Keratinocyte (primary cell): Measurements from ENCODE around the gene SAXO1. TPM values are rescaled to one million over a fixed set of nuclear protein-coding genes. Genes with fewer than 3 reads are reported as not detected.
"Not testable (repeated sequence)": the region's sequence is repeated elsewhere in the genome, so short reads cannot be mapped to it uniquely, and the experiment has no call there.

Experiments used
- DNase-seq: peaks from one replicate; pipeline ENCODE4 v3.0.0-alpha.2; 2011; ENCODE audit warnings: low read depth, missing footprints, low spot score
- FAIRE-seq: peaks from 2 replicates; lab custom pipeline; 2011; peaks lifted over from hg19 to GRCh38; lab: Jason Lieb, UNC
- H2AFZ ChIP-seq: 2 replicates; pipeline ENCODE4 v1.6.0; 2012; ENCODE audit warnings: low read length, control low read depth, inconsistent platforms; ENCODE audit not compliant: control insufficient read depth
- H3K27ac ChIP-seq: 2 replicates; pipeline ENCODE4 v1.5.1; 2011; ENCODE audit warnings: low read length; ENCODE audit not compliant: control insufficient read depth, insufficient read depth
- H3K27me3 ChIP-seq: 3 replicates; pipeline ENCODE4 v1.6.0; 2011; ENCODE audit warnings: low read length; ENCODE audit not compliant: control insufficient read depth, insufficient read depth; ENCODE audit errors: extremely low read depth
- H3K36me3 ChIP-seq, 2 experiments: 2 replicates in 1 of 2; 3 replicates in 1 of 2; pipeline ENCODE4 v1.5.1; 2011; ENCODE audit warnings: low read length in 2 of 2, mild to moderate bottlenecking in 1 of 2; ENCODE audit not compliant: control insufficient read depth in 2 of 2, insufficient read depth in 2 of 2; ENCODE audit errors: extremely low read depth in 1 of 2
- H3K4me1 ChIP-seq: 3 replicates; pipeline ENCODE4 v1.5.1; 2011; ENCODE audit warnings: low read length; ENCODE audit not compliant: control insufficient read depth, insufficient read depth; ENCODE audit errors: extremely low read depth
- H3K4me2 ChIP-seq: 3 replicates; pipeline ENCODE4 v1.6.0; 2011; ENCODE audit warnings: low read depth, low read length; ENCODE audit not compliant: control insufficient read depth, insufficient read depth; ENCODE audit errors: extremely low read depth
- H3K4me3 ChIP-seq, 3 experiments: fragments of 200-600 bp in 1 of 3; sonication (generic) in 1 of 3; 2 replicates in 2 of 3; 3 replicates in 1 of 3; pipeline ENCODE4 v1.5.1; 2011 to 2016; ENCODE audit warnings: low read length in 3 of 3, mild to moderate bottlenecking in 3 of 3, control low read depth in 2 of 3, inconsistent platforms in 1 of 3, low read depth in 1 of 3, mixed read lengths in 1 of 3, mixed run types in 1 of 3, moderate library complexity in 1 of 3; ENCODE audit not compliant: control insufficient read depth in 2 of 3, insufficient read depth in 2 of 3; ENCODE audit errors: extremely low read depth in 1 of 3
- H3K79me2 ChIP-seq: 2 replicates; pipeline ENCODE4 v1.6.0; 2012; ENCODE audit warnings: low read length; ENCODE audit not compliant: control insufficient read depth, insufficient read depth
- H3K9ac ChIP-seq: 3 replicates; pipeline ENCODE4 v1.6.0; 2011; ENCODE audit warnings: low read length; ENCODE audit not compliant: control insufficient read depth, insufficient read depth; ENCODE audit errors: extremely low read depth
- H3K9me1 ChIP-seq: 3 replicates; pipeline ENCODE4 v1.6.0; 2011; ENCODE audit warnings: low read length; ENCODE audit not compliant: control insufficient read depth, insufficient read depth; ENCODE audit errors: extremely low read depth
- H3K9me3 ChIP-seq: 2 replicates; pipeline ENCODE4 v1.5.1; 2012; ENCODE audit warnings: low read depth, low read length; ENCODE audit not compliant: control insufficient read depth
- H4K20me1 ChIP-seq: 3 replicates; pipeline ENCODE4 v1.6.0; 2011; ENCODE audit warnings: low read length; ENCODE audit not compliant: control insufficient read depth, insufficient read depth; ENCODE audit errors: extremely low read depth
- EZH2 ChIP-seq: IDR thresholded peaks from one replicate; pipeline ENCODE4 v1.6.1; 2012; ENCODE audit warnings: inconsistent platforms, mild to moderate bottlenecking, low read length, moderate library complexity
- dilution Hi-C: fragments of 300-500 bp; cut with MboI; formaldehyde crosslinking; loops from one replicate; pipeline ENCODE4 v1.7.0; 2020; ENCODE audit warnings: low sequenced_read_pairs; ENCODE audit not compliant: extremely low pct_ligation_motif_present
- polyA plus RNA-seq, 5 experiments: library from polyadenylated mRNA; depleted of rRNA in 3 of 5; stranded (reverse) in 3 of 5; stranded (forward) in 1 of 5; unstranded in 1 of 5; fragments of >200 nt; gene quantifications; 1 replicate in 1 of 5; 2 replicates in 3 of 5; 3 replicates in 1 of 5; pipeline versions ENCODE4 v1.2.1 to v1.2.3, GENCODE V29; 2011 to 2012; ENCODE audit warnings: missing spikeins in 2 of 5, low read depth in 1 of 5, low replicate concordance in 1 of 5
- TF ChIP-seq, protein P1 (sequence below), 3 experiments: IDR thresholded peaks in 1 of 3; conservative IDR thresholded peaks in 1 of 3; optimal IDR thresholded peaks in 1 of 3; 2 replicates in 2 of 3; 3 replicates in 1 of 3; pipeline versions ENCODE3 to v1.5.1; 2011; ENCODE audit warnings: low read length in 3 of 3, mild to moderate bottlenecking in 3 of 3, moderate library complexity in 2 of 3, control low read depth in 1 of 3, inconsistent platforms in 1 of 3; ENCODE audit not compliant: insufficient read depth in 2 of 3; ENCODE audit errors: extremely low read depth in 1 of 3

Gene SAXO1
- polyA plus RNA-seq, 1 donor (not counting 4 experiments of a cell fraction or from before 2014, with no cell fraction given): not detected

DNA sequence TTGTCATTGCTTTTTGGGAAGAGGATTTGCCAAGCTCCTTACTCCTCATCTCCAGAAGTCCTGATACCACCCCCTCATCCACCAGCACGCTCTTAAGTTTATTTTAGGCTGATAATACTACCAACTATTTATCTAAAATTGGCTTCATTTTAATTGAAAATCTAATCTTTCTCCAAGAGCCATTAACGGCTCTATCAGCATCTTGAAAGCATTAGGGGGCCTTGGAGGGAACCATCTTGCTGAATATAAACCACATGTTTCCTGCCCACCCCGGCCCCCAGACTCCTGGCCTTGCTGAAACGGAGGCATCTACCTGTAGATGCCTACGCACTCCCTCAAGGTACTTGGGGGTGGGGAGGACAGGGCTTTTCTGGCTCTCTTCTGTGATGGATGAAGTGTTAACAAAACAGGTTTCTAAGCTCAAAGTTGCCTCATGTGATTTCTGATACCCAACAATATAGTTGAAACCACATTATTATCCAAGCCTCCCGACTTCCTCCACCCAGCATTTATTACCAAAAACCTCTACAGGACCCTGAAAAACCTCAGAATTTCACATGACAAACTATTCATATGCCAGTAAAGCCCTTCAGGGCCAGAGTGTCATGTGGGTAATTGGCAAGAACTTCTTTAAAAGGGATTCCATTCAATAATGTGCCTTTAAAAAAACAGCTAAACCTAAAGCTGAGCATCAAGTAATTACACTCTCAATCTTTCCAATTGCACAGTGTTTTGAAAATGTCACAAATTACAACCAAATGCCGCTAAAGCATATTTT is 96.7 kb downstream of the SAXO1 start:
- no peak for TF ChIP-seq EZH2
- TF ChIP-seq, protein P1, sequence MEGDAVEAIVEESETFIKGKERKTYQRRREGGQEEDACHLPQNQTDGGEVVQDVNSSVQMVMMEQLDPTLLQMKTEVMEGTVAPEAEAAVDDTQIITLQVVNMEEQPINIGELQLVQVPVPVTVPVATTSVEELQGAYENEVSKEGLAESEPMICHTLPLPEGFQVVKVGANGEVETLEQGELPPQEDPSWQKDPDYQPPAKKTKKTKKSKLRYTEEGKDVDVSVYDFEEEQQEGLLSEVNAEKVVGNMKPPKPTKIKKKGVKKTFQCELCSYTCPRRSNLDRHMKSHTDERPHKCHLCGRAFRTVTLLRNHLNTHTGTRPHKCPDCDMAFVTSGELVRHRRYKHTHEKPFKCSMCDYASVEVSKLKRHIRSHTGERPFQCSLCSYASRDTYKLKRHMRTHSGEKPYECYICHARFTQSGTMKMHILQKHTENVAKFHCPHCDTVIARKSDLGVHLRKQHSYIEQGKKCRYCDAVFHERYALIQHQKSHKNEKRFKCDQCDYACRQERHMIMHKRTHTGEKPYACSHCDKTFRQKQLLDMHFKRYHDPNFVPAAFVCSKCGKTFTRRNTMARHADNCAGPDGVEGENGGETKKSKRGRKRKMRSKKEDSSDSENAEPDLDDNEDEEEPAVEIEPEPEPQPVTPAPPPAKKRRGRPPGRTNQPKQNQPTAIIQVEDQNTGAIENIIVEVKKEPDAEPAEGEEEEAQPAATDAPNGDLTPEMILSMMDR (optimal IDR thresholded peaks at IDR 0.05 in 1 of 3, IDR thresholded peaks at IDR 0.05 in 1 of 3, conservative IDR thresholded peaks at IDR 0.05 in 1 of 3; ENCODE audit: extremely low read depth in 1 of 3, insufficient read depth in 2 of 3, low read length in 3 of 3): no peak
- no peaks in the 10 kb centered on the region for H3K27me3 ChIP-seq
- H2AFZ ChIP-seq: no peak overlapping the region
- H3K4me2 ChIP-seq: no peak overlapping the region
- H3K4me3 ChIP-seq: no peak overlapping the region
- no peak for DNase-seq
- no peaks in the 10 kb centered on the region for H4K20me1 ChIP-seq
- H3K9me1 ChIP-seq: no peaks in the 10 kb centered on the region
- H3K9me3 ChIP-seq: no peaks in the 10 kb centered on the region
- H3K27ac ChIP-seq: no peak overlapping the region
- dilution Hi-C loops: no loop called here
- no peaks in the 10 kb centered on the region for H3K79me2 ChIP-seq
- no peaks in the 10 kb centered on the region for H3K4me1 ChIP-seq
- FAIRE-seq: no peak
- H3K9ac ChIP-seq: no peak overlapping the region
- H3K36me3 ChIP-seq: no peaks in the 10 kb centered on the region

DNA sequence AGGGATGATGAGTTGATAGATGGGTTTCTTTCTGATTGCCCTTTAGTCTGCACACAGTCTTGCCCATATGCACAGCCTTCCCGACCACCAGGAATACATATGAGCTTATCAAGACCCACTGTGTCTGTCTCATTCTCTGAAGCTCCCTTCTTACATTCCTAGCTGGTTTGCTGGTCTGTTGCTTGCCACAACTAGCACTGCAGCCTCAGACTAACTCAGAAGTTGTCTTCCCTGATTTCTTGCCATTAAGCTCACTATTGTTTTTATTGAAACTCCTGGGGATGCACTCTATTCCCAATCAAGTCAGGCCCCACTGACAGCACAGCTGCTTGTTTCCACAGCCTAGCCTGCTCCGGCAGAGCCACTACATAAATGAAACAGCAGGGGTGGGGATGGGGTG is 97.5 kb downstream of the SAXO1 start:
- H3K27me3 ChIP-seq: no peaks in the 10 kb centered on the region
- no peaks in the 10 kb centered on the region for H3K4me1 ChIP-seq
- no peaks in the 10 kb centered on the region for H3K79me2 ChIP-seq
- no peak overlapping the region for H2AFZ ChIP-seq
- no peak overlapping the region for H3K4me2 ChIP-seq
- dilution Hi-C loops: no loop called here
- no peaks in the 10 kb centered on the region for H3K9me1 ChIP-seq
- no peaks in the 10 kb centered on the region for H4K20me1 ChIP-seq
- no peak overlapping the region for H3K27ac ChIP-seq
- H3K36me3 ChIP-seq: no peaks in the 10 kb centered on the region
- no peak for DNase-seq
- no peaks in the 10 kb centered on the region for H3K9me3 ChIP-seq
- H3K4me3 ChIP-seq: no peak overlapping the region
- H3K9ac ChIP-seq: no peak overlapping the region
- FAIRE-seq: no peak
- TF ChIP-seq, protein P1 (optimal IDR thresholded peaks at IDR 0.05 in 1 of 3, IDR thresholded peaks at IDR 0.05 in 1 of 3, conservative IDR thresholded peaks at IDR 0.05 in 1 of 3; ENCODE audit: extremely low read depth in 1 of 3, insufficient read depth in 2 of 3, low read length in 3 of 3): no peak
- TF ChIP-seq EZH2: no peak

DNA sequence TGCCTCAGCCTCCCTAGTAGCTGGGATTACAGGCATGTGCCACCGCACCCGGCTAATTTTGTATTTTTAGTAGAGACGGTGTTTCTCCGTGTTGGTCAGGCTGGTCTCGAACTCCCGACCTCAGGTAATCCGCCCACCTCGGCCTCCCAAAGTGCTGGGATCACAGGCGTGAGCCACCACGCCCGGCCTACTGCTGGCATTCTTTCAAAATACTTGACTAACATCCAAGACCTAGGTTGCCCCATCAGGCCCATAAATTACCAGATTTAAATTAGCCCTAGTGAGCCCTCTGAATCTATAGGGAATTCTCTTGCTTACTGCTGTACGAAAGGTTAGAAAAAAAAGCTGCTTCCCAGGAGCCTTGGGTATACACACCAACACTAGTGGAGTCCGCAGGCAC is 102.4 kb downstream of the SAXO1 start:
- H3K9me3 ChIP-seq: not testable (repeated sequence)

More for the DNA sequence above, 102.4 kb downstream of the SAXO1 start:
- dilution Hi-C loops, H2AFZ ChIP-seq, H3K9ac ChIP-seq, FAIRE-seq, H3K4me3 ChIP-seq, H3K27me3 ChIP-seq, H3K4me1 ChIP-seq, H3K4me2 ChIP-seq, H4K20me1 ChIP-seq, H3K79me2 ChIP-seq, H3K27ac ChIP-seq, H3K9me1 ChIP-seq, DNase-seq, H3K36me3 ChIP-seq: not testable (repeated sequence)
